Thyroid gland (tissue), 4 donors: ENCODE data around the gene GKAP1.

ENCODE experiments used
- CTCF ChIP-seq, 6 experiments: fragments of 200-600 bp in 3 of 6; fragments of 450-650 bp in 3 of 6; sonication (generic) in 3 of 6; IDR thresholded peaks; one replicate each; pipeline ENCODE4 v1.5.1; 2016 to 2019; ENCODE audit warnings: antibody characterized with exemption in 6 of 6, mild to moderate bottlenecking in 2 of 6, inconsistent platforms in 1 of 6, moderate library complexity in 1 of 6
- POLR2A ChIP-seq, 2 donors: fragments of 450-650 bp; IDR thresholded peaks; one replicate each; pipeline ENCODE4 v1.6.1; 2017; ENCODE audit warnings: antibody characterized with exemption in 2 of 2, mild to moderate bottlenecking in 2 of 2, moderate library complexity in 1 of 2

GRCh38 chr9:83701286-83701685 lies 116.3 kb downstream of the GKAP1 start:
- TF ChIP-seq CTCF (IDR thresholded peaks at IDR 0.05) (no peak), POLR2A (IDR thresholded peaks at IDR 0.05) (no peak)
